B cell (primary cell): ENCODE data around the gene PRRT2.

ENCODE experiments used
- CTCF ChIP-seq: fragments of 200-600 bp; IDR thresholded peaks from one replicate; pipeline ENCODE4 v1.8.0; 2022; ENCODE audit warnings: antibody characterized with exemption, mild to moderate bottlenecking
- EZH2 ChIP-seq: IDR thresholded peaks from 2 replicates; pipeline ENCODE4 v1.6.1; 2012; ENCODE audit warnings: borderline replicate concordance, low read depth, mild to moderate bottlenecking, moderate library complexity, low read length; ENCODE audit not compliant: insufficient read depth, poor library complexity, severe bottlenecking

- TF ChIP-seq CTCF (no peak), EZH2 (no peak)
Measured at GRCh38 chr16:29849505-29849904, 37.5 kb downstream of the PRRT2 start.
